H1 (cell line): ENCODE measurements around the gene TIMP3. TPM values are rescaled to one million over a fixed set of nuclear protein-coding genes. Genes with fewer than 3 reads are reported as not detected.

ENCODE experiments used
- CTCF ChIA-PET: fragments of 300-600 bp; sonication (Branson Sonifier 250); formaldehyde crosslinking; loops from one replicate; lab custom pipeline; 2021; ENCODE audit not compliant: partially characterized antibody; lab: Charles Lee
- POLR2A ChIA-PET: fragments of 300-600 bp; sonication (Branson Sonifier 250); formaldehyde crosslinking; loops from one replicate; lab custom pipeline; 2021; ENCODE audit warnings: inconsistent platforms; ENCODE audit not compliant: partially characterized antibody; lab: Charles Lee
- DNase-seq, 2 experiments: peaks; one replicate each; pipeline versions ENCODE4 v3.0.0 to v3.0.0-alpha.2; 2010 to 2022; ENCODE audit warnings: low spot score in 2 of 2, low read depth in 1 of 2, mixed read lengths in 1 of 2
- FAIRE-seq: peaks from 2 replicates; lab custom pipeline; 2011; peaks lifted over from hg19 to GRCh38; lab: Jason Lieb, UNC
- H2AFZ ChIP-seq: 2 replicates; pipeline ENCODE4 v1.8.1; 2012; ENCODE audit warnings: low read length, inconsistent platforms
- H2AK5ac ChIP-seq: 2 replicates; pipeline ENCODE4 v1.6.1; 2013; ENCODE audit warnings: low read depth, low read length
- H2BK120ac ChIP-seq: replicated peaks from 2 replicates; pipeline ENCODE3; 2013; ENCODE audit warnings: low read depth, low read length, inconsistent platforms
- H2BK12ac ChIP-seq: 2 replicates; pipeline ENCODE4 v1.6.1; 2013; ENCODE audit warnings: low read depth, low read length
- H2BK15ac ChIP-seq: 2 replicates; pipeline ENCODE4 v1.6.1; 2013; ENCODE audit warnings: low read length
- H2BK20ac ChIP-seq: 2 replicates; pipeline ENCODE4 v1.6.1; 2013; ENCODE audit warnings: low read length
- H2BK5ac ChIP-seq: 2 replicates; pipeline ENCODE4 v1.6.1; 2013; ENCODE audit warnings: low read depth, low read length
- H3K14ac ChIP-seq: 2 replicates; pipeline ENCODE4 v1.6.1; 2013; ENCODE audit warnings: inconsistent platforms; ENCODE audit not compliant: insufficient read length
- H3K18ac ChIP-seq: 2 replicates; pipeline ENCODE4 v1.6.1; 2013; ENCODE audit warnings: low read length; ENCODE audit errors: extremely low read depth
- H3K23ac ChIP-seq: 2 replicates; pipeline ENCODE4 v1.6.1; 2013; ENCODE audit warnings: inconsistent platforms; ENCODE audit not compliant: insufficient read length
- H3K23me2 ChIP-seq: 2 replicates; pipeline ENCODE4 v1.6.1; 2013; ENCODE audit warnings: low read depth, low read length
- H3K27ac ChIP-seq: 2 replicates; pipeline ENCODE4 v1.6.1; 2011; ENCODE audit warnings: low read depth, low read length, inconsistent platforms
- H3K27me3 ChIP-seq, 4 experiments: replicated peaks in 1 of 4; 1 replicate in 1 of 4; 2 replicates in 3 of 4; pipeline versions ENCODE4 v1.6.1 to v1.8.1; 2011 to 2013; ENCODE audit warnings: low read length in 3 of 4, mild to moderate bottlenecking in 3 of 4, inconsistent platforms in 2 of 4, mixed read lengths in 2 of 4, moderate library complexity in 1 of 4; ENCODE audit not compliant: control insufficient read depth in 3 of 4, insufficient read depth in 3 of 4; ENCODE audit errors: extremely low read depth in 1 of 4
- H3K36me3 ChIP-seq, 4 experiments: 2 replicates each; pipeline versions ENCODE4 v1.6.1 to v1.8.1; 2011 to 2013; ENCODE audit warnings: mild to moderate bottlenecking in 4 of 4, low read length in 3 of 4, moderate library complexity in 2 of 4, control low read depth in 1 of 4, inconsistent platforms in 1 of 4; ENCODE audit not compliant: insufficient read depth in 4 of 4, control insufficient read depth in 2 of 4
- H3K4ac ChIP-seq: replicated peaks from 2 replicates; pipeline ENCODE3; 2013; ENCODE audit warnings: low read length, low read depth, mixed read lengths, inconsistent platforms; ENCODE audit not compliant: insufficient read length
- H3K4me1 ChIP-seq, 4 experiments: replicated peaks in 1 of 4; 1 replicate in 1 of 4; 2 replicates in 3 of 4; pipeline versions ENCODE4 v1.6.1 to v1.8.1; 2011 to 2013; ENCODE audit warnings: low read length in 3 of 4, inconsistent platforms in 2 of 4, mixed read lengths in 1 of 4; ENCODE audit not compliant: insufficient read depth in 4 of 4, control insufficient read depth in 3 of 4
- H3K4me2 ChIP-seq, 2 experiments: 2 replicates each; pipeline versions ENCODE4 v1.6.1 to v1.8.1; 2011 to 2013; ENCODE audit warnings: low read depth in 2 of 2, low read length in 2 of 2, control low read depth in 1 of 2, inconsistent platforms in 1 of 2, mild to moderate bottlenecking in 1 of 2; ENCODE audit not compliant: insufficient read depth in 1 of 2
- H3K4me3 ChIP-seq, 4 experiments: fragments of 200-600, 300-600 bp in 1 of 4; sonication (generic), shearing (Covaris generic), sonication (Bioruptor Twin) in 1 of 4; 2 replicates each; pipeline versions ENCODE4 v1.5.1 to v1.8.1; 2011 to 2016; ENCODE audit warnings: low read length in 4 of 4, low read depth in 3 of 4, control low read depth in 2 of 4, inconsistent platforms in 2 of 4, mild to moderate bottlenecking in 2 of 4, mixed read lengths in 1 of 4, moderate library complexity in 1 of 4; ENCODE audit not compliant: insufficient read depth in 2 of 4; ENCODE audit errors: extremely low read depth in 1 of 4
- H3K56ac ChIP-seq: replicated peaks from 2 replicates; pipeline ENCODE3; 2013; ENCODE audit warnings: low read depth, mild to moderate bottlenecking, mixed read lengths, low read length, inconsistent platforms; ENCODE audit not compliant: insufficient read length
- H3K79me1 ChIP-seq: 2 replicates; pipeline ENCODE4 v1.6.1; 2013; ENCODE audit warnings: low read depth, low read length, control low read depth
- H3K79me2 ChIP-seq, 2 experiments: 2 replicates each; pipeline versions ENCODE4 v1.6.1 to v1.8.1; 2012 to 2013; ENCODE audit warnings: low read length in 2 of 2, mild to moderate bottlenecking in 2 of 2, inconsistent platforms in 1 of 2; ENCODE audit not compliant: insufficient read depth in 2 of 2, control insufficient read depth in 1 of 2
- H3K9ac ChIP-seq, 4 experiments: replicated peaks in 1 of 4; 1 replicate in 1 of 4; 2 replicates in 3 of 4; pipeline versions ENCODE4 v1.6.1 to v1.8.1; 2011 to 2013; ENCODE audit warnings: low read depth in 3 of 4, low read length in 3 of 4, control low read depth in 2 of 4, mild to moderate bottlenecking in 2 of 4, moderate library complexity in 2 of 4, inconsistent platforms in 1 of 4; ENCODE audit errors: extremely low read depth in 1 of 4
- H3K9me3 ChIP-seq, 2 experiments: 2 replicates each; pipeline versions ENCODE4 v1.6.1 to v1.8.1; 2012 to 2013; ENCODE audit warnings: mild to moderate bottlenecking in 2 of 2, moderate library complexity in 2 of 2, control low read depth in 1 of 2, inconsistent platforms in 1 of 2, low read depth in 1 of 2, low read length in 1 of 2, mixed read lengths in 1 of 2; ENCODE audit not compliant: insufficient read depth in 2 of 2
- H4K20me1 ChIP-seq, 2 experiments: replicated peaks in 1 of 2; 2 replicates each; pipeline versions ENCODE3 to v1.8.1; 2011 to 2013; ENCODE audit warnings: inconsistent platforms in 2 of 2, low read length in 2 of 2, mild to moderate bottlenecking in 1 of 2; ENCODE audit not compliant: insufficient read depth in 2 of 2, control insufficient read depth in 1 of 2
- H4K5ac ChIP-seq: 2 replicates; pipeline ENCODE4 v1.6.1; 2013; ENCODE audit warnings: low read length, low read depth, mixed read lengths, inconsistent platforms; ENCODE audit not compliant: insufficient read length
- H4K8ac ChIP-seq: 2 replicates; pipeline ENCODE4 v1.8.0; 2013; ENCODE audit warnings: mild to moderate bottlenecking, moderate library complexity, low read length, inconsistent platforms; ENCODE audit not compliant: insufficient read depth; ENCODE audit errors: extremely low read depth
- H4K91ac ChIP-seq: replicated peaks from 2 replicates; pipeline ENCODE3; 2013; ENCODE audit warnings: low read length, mixed read lengths, inconsistent platforms; ENCODE audit not compliant: insufficient read length
- CHD2 ChIP-seq: IDR thresholded peaks from 2 replicates; pipeline ENCODE4 v1.6.1; 2012; ENCODE audit warnings: low read length, improper control_type of control experiment
- EGR1 ChIP-seq: IDR thresholded peaks from 2 replicates; pipeline ENCODE4 v1.6.1; 2011; ENCODE audit warnings: low read depth, low read length, borderline replicate concordance
- EP300 ChIP-seq, 2 experiments: IDR thresholded peaks; 1 replicate in 1 of 2; 2 replicates in 1 of 2; pipeline ENCODE4 v1.6.1; 2011 to 2012; ENCODE audit warnings: low read depth in 2 of 2, low read length in 2 of 2, mild to moderate bottlenecking in 2 of 2, borderline replicate concordance in 1 of 2, inconsistent platforms in 1 of 2, moderate library complexity in 1 of 2
- GABPA ChIP-seq: IDR thresholded peaks from 2 replicates; pipeline ENCODE4 v1.6.1; 2011; ENCODE audit warnings: mild to moderate bottlenecking, low read length, moderate library complexity, borderline replicate concordance; ENCODE audit not compliant: insufficient read depth
- NANOG ChIP-seq: IDR thresholded peaks from 2 replicates; pipeline ENCODE4 v1.6.1; 2011; ENCODE audit warnings: low read length, low read depth, mild to moderate bottlenecking, inconsistent platforms; ENCODE audit not compliant: insufficient read depth, poor library complexity, severe bottlenecking
- NRF1 ChIP-seq: IDR thresholded peaks from 2 replicates; pipeline ENCODE4 v1.6.1; 2011; ENCODE audit warnings: mild to moderate bottlenecking, low read depth, low read length, improper control_type of control experiment
- RAD21 ChIP-seq, 2 experiments: IDR thresholded peaks in 1 of 2; conservative IDR thresholded peaks in 1 of 2; 2 replicates each; pipeline ENCODE4 v1.6.1; 2011; ENCODE audit warnings: low read depth in 2 of 2, low read length in 2 of 2, improper control_type of control experiment in 1 of 2, inconsistent platforms in 1 of 2, mild to moderate bottlenecking in 1 of 2, moderate library complexity in 1 of 2
- SIX5 ChIP-seq: IDR thresholded peaks from 2 replicates; pipeline ENCODE4 v1.6.1; 2011; ENCODE audit warnings: mild to moderate bottlenecking, low read depth, low read length
- SP4 ChIP-seq: IDR thresholded peaks from 2 replicates; pipeline ENCODE4 v1.6.1; 2012; ENCODE audit warnings: low read length, inconsistent platforms
- TAF1 ChIP-seq: IDR thresholded peaks from 2 replicates; pipeline ENCODE4 v1.6.1; 2011; ENCODE audit warnings: mild to moderate bottlenecking, low read depth, low read length
- WGBS, 2 experiments: shearing (Covaris generic) in 1 of 2; methylation state at CpG; one replicate each; pipeline versions ENCODE4 v1.1.6 to v1.1.7; 2013 to 2015; ENCODE audit warnings: low lambda C conversion rate in 2 of 2, mixed read lengths in 2 of 2, inconsistent platforms in 1 of 2, low coverage in 1 of 2, missing lambda C conversion rate in 1 of 2; ENCODE audit not compliant: insufficient replicate concordance in 2 of 2, insufficient coverage in 1 of 2, insufficient read length in 1 of 2; ENCODE audit errors: extremely low coverage in 1 of 2, missing lambda C conversion rate in 1 of 2; 5-methylcytosine and 5-hydroxymethylcytosine counted together
- polyA plus RNA-seq, 7 experiments: library from polyadenylated mRNA; depleted of rRNA in 3 of 7; stranded (reverse) in 5 of 7; unstranded in 2 of 7; fragments of >200 nt in 5 of 7; fragments of 200-250 nt in 2 of 7; gene quantifications; 1 replicate in 5 of 7; 2 replicates in 1 of 7; 4 replicates in 1 of 7; pipeline versions ENCODE4 v1.2.1 to v1.2.3, GENCODE V29; 2011 to 2013; ENCODE audit warnings: missing spikeins in 2 of 7, mixed read lengths in 2 of 7
- total RNA-seq: library from RNA; stranded (reverse); fragmentation: NEBNext Ultra II Directional; extraction: Animal tissue kit (Norgen Biotek cat#: 25700); gene quantifications from 2 replicates; pipeline ENCODE4 v1.2.1, GENCODE V29; 2021

TIMP3 gene
- total and polyA plus RNA-seq, 2 of the 8 experiments (the other 6 are each of a cell fraction or from before 2014, with no cell fraction given), result 1.3 to 4.7 TPM

DNA sequence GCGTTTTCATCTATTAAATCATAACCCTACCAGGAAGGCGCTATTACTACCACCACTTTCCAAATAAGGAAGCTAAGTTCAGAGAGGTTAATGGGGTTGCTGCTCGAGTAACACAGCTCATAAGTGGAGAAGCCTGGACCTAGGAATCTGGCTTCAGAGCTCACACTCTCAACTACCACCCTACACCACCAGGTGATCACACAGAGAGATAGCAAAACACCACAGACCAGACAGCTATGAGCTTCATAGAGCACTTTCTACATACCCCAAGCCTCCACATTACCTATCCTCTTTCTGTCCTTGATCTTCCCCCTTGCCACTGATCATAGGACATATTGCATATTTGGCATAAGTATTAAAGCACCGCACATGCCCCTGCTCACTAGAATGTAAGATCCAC is 65.4 kb downstream of the TIMP3 start:
- H3K79me2 ChIP-seq, result no peaks in the 10 kb centered on the region
- H2BK12ac ChIP-seq, result no peak overlapping the region
- H3K27ac ChIP-seq, result no peak overlapping the region
- H3K4ac ChIP-seq, result no peak overlapping the region
- peaks cover 0 to 36% (median 9%) of the 10 kb centered on the region in 4 experiments; a peak in 5 of 8 replicates for H3K36me3 ChIP-seq
- peaks cover 0 to 4% of the 10 kb centered on the region in 2 experiments for H4K20me1 ChIP-seq
- no peak overlapping the region for H3K4me3 ChIP-seq
- CTCF ChIA-PET, result interaction anchor here (0.6 to 1.2 kb wide), 3 partner anchors 17 to 91 kb away, joined by 3 to 4 read pairs (median 3); no protein-coding TSS in a partner anchor
- H4K5ac ChIP-seq, result no peak overlapping the region
- H2BK15ac ChIP-seq, result no peak overlapping the region
- TF ChIP-seq TAF1 (no peak), NANOG (no peak), SP4 (no peak), EP300 (IDR thresholded peaks at IDR 0.05; ENCODE audit: borderline replicate concordance in 1 of 2, low read depth in 2 of 2, low read length in 2 of 2) (no peak), EGR1 (no peak), CHD2 (no peak), RAD21 (IDR thresholded peaks at IDR 0.05 in 1 of 2, conservative IDR thresholded peaks at IDR 0.05 in 1 of 2; ENCODE audit: low read depth in 2 of 2, low read length in 2 of 2) (no peak), NRF1 (no peak), SIX5 (no peak), GABPA (no peak)
- no peak overlapping the region for H3K56ac ChIP-seq
- no peak overlapping the region for H2BK5ac ChIP-seq
- H3K18ac ChIP-seq, result no peak overlapping the region
- no peak overlapping the region for H2AFZ ChIP-seq
- no peak overlapping the region for H3K23ac ChIP-seq
- H2BK120ac ChIP-seq, result no peak overlapping the region
- H2BK20ac ChIP-seq, result no peak overlapping the region
- no peaks in the 10 kb centered on the region for H3K9me3 ChIP-seq
- no peak overlapping the region for H3K4me2 ChIP-seq
- no peaks in the 10 kb centered on the region for H3K27me3 ChIP-seq
- H2AK5ac ChIP-seq, result no peak overlapping the region
- H3K14ac ChIP-seq, result no peak overlapping the region
- FAIRE-seq (no peak), DNase-seq (no peak)
- POLR2A ChIA-PET, result no interaction called here
- no peaks in the 10 kb centered on the region for H3K4me1 ChIP-seq
- 0 out of 2 replicates have a peak, but pooled peaks cover 2% of the 10 kb centered on the region for H3K23me2 ChIP-seq
- H4K91ac ChIP-seq, result no peak overlapping the region
- no peak overlapping the region for H3K9ac ChIP-seq
- no peak overlapping the region for H4K8ac ChIP-seq
- no peaks in the 10 kb centered on the region for H3K79me1 ChIP-seq
- 94% methylated on average over 4 of the region's 4 CpGs; no CpG with 5 or more reads in 1 of the 2 experiments for WGBS, 2 experiments
